A549 (cell line): ENCODE data around the gene PFDN2. TPM values are rescaled to one million over a fixed set of nuclear protein-coding genes. Genes with fewer than 3 reads are reported as not detected.

ENCODE experiments used
- ATAC-seq, 2 experiments: fragments of 200-7000 bp in 1 of 2; fragments of >200 bp in 1 of 2; cut with Nextera tagmentation in 1 of 2; cut with Tn5 transposase in 1 of 2; 3 replicates each; pipeline versions ENCODE4 v1.8.0 to v1.9.1; 2018 to 2020; ENCODE audit warnings: mild to moderate bottlenecking in 1 of 2, moderate library complexity in 1 of 2
- CTCF ChIA-PET: fragments of 300-600 bp; sonication (Branson Sonifier 250); formaldehyde crosslinking; extraction: SDS; loops from one replicate; lab custom pipeline; 2021; ENCODE audit warnings: antibody characterized with exemption, inconsistent platforms; lab: Yijun Ruan, JAX
- POLR2A ChIA-PET: fragments of 350-600 bp; formaldehyde crosslinking; extraction: SDS; loops from one replicate; lab custom pipeline; 2021; ENCODE audit warnings: antibody characterized with exemption, inconsistent platforms; lab: Yijun Ruan, JAX
- DNase-seq, 2 experiments: peaks; one replicate each; pipeline versions ENCODE4 v3.0.0 to v3.0.0-alpha.2; 2011 to 2016; ENCODE audit warnings: low read depth in 1 of 2, low spot score in 1 of 2
- FAIRE-seq: peaks from 2 replicates; lab custom pipeline; 2011; peaks lifted over from hg19 to GRCh38; lab: Jason Lieb, UNC
- H3K27ac ChIP-seq, 2 experiments: fragments of >200 bp; sonication (Bioruptor Twin); formaldehyde crosslinking; 3 replicates each; pipeline ENCODE4 v1.5.1; 2016 to 2017
- H3K4me1 ChIP-seq: fragments of >200 bp; sonication (Bioruptor Twin); formaldehyde crosslinking; 3 replicates; pipeline ENCODE4 v1.6.1; 2016
- H3K4me2 ChIP-seq: fragments of >200 bp; sonication (Bioruptor Twin); formaldehyde crosslinking; 3 replicates; pipeline ENCODE4 v1.6.1; 2016
- H3K4me3 ChIP-seq: fragments of >200 bp; sonication (Bioruptor Twin); formaldehyde crosslinking; 3 replicates; pipeline ENCODE4 v1.5.1; 2016
- H3K9me3 ChIP-seq: fragments of >200 bp; sonication (Bioruptor Twin); formaldehyde crosslinking; 3 replicates; pipeline ENCODE4 v1.6.1; 2016
- BCL3 ChIP-seq: fragments of >200 bp; sonication (Bioruptor Twin); formaldehyde crosslinking; IDR thresholded peaks from 3 replicates; pipeline ENCODE4 v1.6.1; 2016
- CBX2 ChIP-seq: fragments of 200-600 bp; sonication (generic); IDR thresholded peaks from 2 replicates; pipeline ENCODE4 v1.6.1; 2016; ENCODE audit warnings: low read depth, mild to moderate bottlenecking, borderline replicate concordance
- CHD4 ChIP-seq: fragments of 200-600 bp; sonication (generic); IDR thresholded peaks from 2 replicates; pipeline ENCODE4 v1.6.1; 2016; ENCODE audit warnings: antibody characterized with exemption, mild to moderate bottlenecking, borderline replicate concordance
- GATA3 ChIP-seq: IDR thresholded peaks from 2 replicates; pipeline ENCODE4 v1.6.1; 2012; ENCODE audit warnings: borderline replicate concordance
- MAZ ChIP-seq: fragments of 150-350 bp; IDR thresholded peaks from 2 replicates; pipeline ENCODE4 v1.6.1; 2014; ENCODE audit warnings: antibody characterized with exemption, low read depth, low read length, borderline replicate concordance
- PHF8 ChIP-seq: fragments of 200-600 bp; sonication (generic); IDR thresholded peaks from 2 replicates; pipeline ENCODE4 v1.6.1; 2016; ENCODE audit warnings: low read depth, mild to moderate bottlenecking, antibody characterized with exemption, moderate library complexity, borderline replicate concordance
- POLR2AphosphoS2 ChIP-seq: conservative IDR thresholded peaks from 2 replicates; pipeline ENCODE4 v1.6.1; 2012; ENCODE audit warnings: low read length, improper control_type of control experiment, inconsistent platforms
- RFX5 ChIP-seq: fragments of 450-650 bp; IDR thresholded peaks from 2 replicates; pipeline ENCODE4 v1.7.1; 2014; ENCODE audit warnings: antibody characterized with exemption, mild to moderate bottlenecking, moderate library complexity
- SMC3 ChIP-seq: fragments of >200 bp; sonication (Bioruptor Twin); formaldehyde crosslinking; IDR thresholded peaks from 3 replicates; pipeline ENCODE4 v1.6.1; 2018; ENCODE audit warnings: inconsistent platforms
- USF2 ChIP-seq: fragments of 450-650 bp; IDR thresholded peaks from 2 replicates; pipeline ENCODE4 v1.6.1; 2014; ENCODE audit warnings: antibody characterized with exemption
- ZC3H11A ChIP-seq: fragments of 450-650 bp; IDR thresholded peaks from 2 replicates; pipeline ENCODE4 v1.6.1; 2014; ENCODE audit warnings: antibody characterized with exemption, mild to moderate bottlenecking
- ZFP36 ChIP-seq: fragments of 450-650 bp; IDR thresholded peaks from 2 replicates; pipeline ENCODE4 v1.6.1; 2014; ENCODE audit warnings: borderline replicate concordance; ENCODE audit not compliant: partially characterized antibody
- WGBS: methylation state at CpG from one replicate; pipeline ENCODE4 v1.1.6; 2017; ENCODE audit errors: missing lambda C conversion rate; 5-methylcytosine and 5-hydroxymethylcytosine counted together
- polyA plus RNA-seq, 4 experiments: library from polyadenylated mRNA; depleted of rRNA in 3 of 4; stranded (reverse); fragments of >200 nt; fragmentation: RNase III in 1 of 4; extraction: RNeasy Plus Mini Kit Qiagen cat#74134 plus additional on column Dnase treatment in 1 of 4; gene quantifications; 2 replicates in 3 of 4; 3 replicates in 1 of 4; pipeline ENCODE4 v1.2.3, GENCODE V29; 2011 to 2017
- TF ChIP-seq, protein P1 (sequence below): IDR thresholded peaks from 2 replicates; pipeline ENCODE4 v1.6.1; 2012; ENCODE audit warnings: low read depth, borderline replicate concordance

Gene PFDN2
- polyA plus RNA-seq, 2 of the 4 experiments (the other 2 are of a cell fraction): 179 to 187 TPM

GRCh38 chr1:161131523-161132409 is 13.9 kb upstream of the PFDN2 start:
- 17% methylated on average over 15 of the region's 22 CpGs for WGBS
- Histone ChIP-seq H3K4me1 (peaks cover 20% of the 10 kb centered on the region), H3K27ac (peak overlapping the region; percentile 93 to 95), H3K4me3 (peak overlapping the region; percentile 67), H3K9me3 (no peaks in the 10 kb centered on the region), H3K4me2 (peak overlapping the region; percentile 88)
- FAIRE-seq: no peak
- CTCF ChIA-PET: interaction anchor here (0.9 to 3.6 kb wide), 4 partner anchors 26 to 60 kb away, joined by 3 to 12 read pairs (median 6); partner anchors contain the start of genes KLHDC9 and PPOX
- ATAC-seq: peak; percentile 4 to 32; a peak in 5 of 6 replicates
- TF ChIP-seq RFX5 (no peak), SMC3 (no peak), GATA3 (no peak), ZC3H11A (no peak)
- no peak for DNase-seq
- POLR2A ChIA-PET: interaction anchor here (0.7 to 2.6 kb wide), 10 partner anchors 8 to 118 kb away, joined by 3 to 30 read pairs (median 6); partner anchors contain the start of genes F11R, KLHDC9, NIT1 and PFDN2

- Histone ChIP-seq H3K4me3 (no peak overlapping the region), H3K4me2 (peak overlapping the region; percentile 88; the same call in 2 of the 3 replicates), H3K4me1 (peaks cover 20% of the 10 kb centered on the region), H3K9me3 (no peaks in the 10 kb centered on the region), H3K27ac (no peak overlapping the region)
- no peak for TF ChIP-seq ZFP36
- no peak for TF ChIP-seq USF2
- no peak for ATAC-seq
- FAIRE-seq: no peak
- CTCF ChIA-PET: interaction anchor here (1.1 to 3.6 kb wide), 2 partner anchors 13 to 36 kb away, joined by 3 to 12 read pairs; partner anchors contain the start of genes NIT1, PFDN2 and PPOX
- WGBS: 61% methylated on average over 1 of the region's 1 CpG
- POLR2A ChIA-PET: no interaction called here
- no peak for DNase-seq
Measured at GRCh38 chr1:161130266-161130665, 12.4 kb upstream of the PFDN2 start.

GRCh38 chr1:161128591-161129420 is 11.0 kb upstream of the PFDN2 start:
- ATAC-seq (no peak), FAIRE-seq (no peak), DNase-seq (no peak)
- Histone ChIP-seq H3K4me3 (no peak overlapping the region), H3K9me3 (no peaks in the 10 kb centered on the region), H3K4me1 (peaks cover 12% of the 10 kb centered on the region; the same call in 2 of the 3 replicates), H3K27ac (no peak overlapping the region), H3K4me2 (no peak overlapping the region)
- no peak for TF ChIP-seq PHF8
- no peak for TF ChIP-seq MAZ
- no peak for TF ChIP-seq BCL3
- TF ChIP-seq, protein P1, sequence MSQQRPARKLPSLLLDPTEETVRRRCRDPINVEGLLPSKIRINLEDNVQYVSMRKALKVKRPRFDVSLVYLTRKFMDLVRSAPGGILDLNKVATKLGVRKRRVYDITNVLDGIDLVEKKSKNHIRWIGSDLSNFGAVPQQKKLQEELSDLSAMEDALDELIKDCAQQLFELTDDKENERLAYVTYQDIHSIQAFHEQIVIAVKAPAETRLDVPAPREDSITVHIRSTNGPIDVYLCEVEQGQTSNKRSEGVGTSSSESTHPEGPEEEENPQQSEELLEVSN: no peak
- TF ChIP-seq CBX2: no peak
- TF ChIP-seq POLR2AphosphoS2: no peak
- no peak for TF ChIP-seq CHD4
- WGBS: 99% methylated on average over 4 of the region's 4 CpGs
- ChIA-PET CTCF (interaction anchor here (1.1 to 2.4 kb wide), 2 partner anchors 9 to 31 kb away, joined by 3 to 12 read pairs; no protein-coding TSS in a partner anchor), POLR2A (no interaction called here)
